Measurements from ENCODE around the gene LAX1. TPM values are rescaled to one million over a fixed set of nuclear protein-coding genes. Genes with fewer than 3 reads are reported as not detected.

Gene LAX1
- total and polyA plus RNA-seq, 10 of the 15 experiments (the other 5 are each of a cell fraction or from before 2014, with no cell fraction given), result 2.1 to 15.0 (median 9.0) TPM

DNA sequence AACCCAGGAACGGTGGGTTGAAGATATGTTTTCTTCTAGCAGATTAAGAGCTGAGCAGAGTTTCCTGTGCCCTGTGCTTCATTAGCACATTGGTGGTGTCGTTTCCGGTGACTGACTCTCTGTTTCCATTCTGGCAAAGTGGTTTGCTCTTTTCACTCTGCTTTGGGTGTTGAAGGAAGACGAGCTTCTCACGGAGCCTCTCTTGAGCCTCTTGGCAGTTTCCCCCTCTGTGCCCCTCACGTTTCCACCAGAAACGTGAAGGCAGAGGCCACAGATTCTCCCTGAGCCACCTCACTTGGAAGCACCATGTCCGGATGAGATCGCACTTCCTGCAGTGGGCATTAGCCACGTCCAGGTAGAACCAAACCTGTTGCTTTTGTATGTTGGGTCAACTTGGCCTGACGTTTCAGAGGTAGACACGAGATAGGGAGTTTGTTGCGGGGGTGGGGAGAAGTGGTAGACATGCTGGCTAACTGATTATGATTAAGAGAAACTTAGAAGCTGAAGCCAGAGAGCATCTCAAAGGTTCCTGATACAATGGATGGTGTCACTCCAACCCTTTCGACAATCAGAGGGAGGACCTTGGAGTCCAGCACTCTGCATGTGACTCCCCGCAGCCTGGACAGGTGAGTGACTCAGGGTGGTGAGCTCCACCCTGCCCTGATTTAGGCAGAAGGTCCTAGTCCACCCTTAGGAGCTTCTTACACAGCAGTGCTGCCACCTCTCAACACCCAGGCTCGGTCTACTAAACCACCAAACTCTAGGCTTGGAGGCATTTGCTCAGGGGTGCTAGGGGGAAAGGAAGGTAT is at the start of gene LAX1 (continued):
- TF ChIP-seq NR2F1 (conservative IDR thresholded peaks at IDR 0.05) (no peak), ZNF24 (IDR thresholded peaks at IDR 0.05) (no peak), WRNIP1 (IDR thresholded peaks at IDR 0.05; ENCODE audit: borderline replicate concordance, low read depth, low read length) (no peak), SRF (IDR thresholded peaks at IDR 0.05; ENCODE audit: low read depth in 2 of 2, low read length in 2 of 2) (no peak), FOS (IDR thresholded peaks at IDR 0.05; ENCODE audit: borderline replicate concordance, extremely low read depth, insufficient read length) (no peak), SREBF1 (IDR thresholded peaks at IDR 0.05; ENCODE audit: low read length) (no peak), TBL1XR1 (IDR thresholded peaks at IDR 0.05; ENCODE audit: low read depth, low read length) (peak; percentile 65; the same call in 1 of the 2 replicates), ASH2L (IDR thresholded peaks at IDR 0.05; ENCODE audit: borderline replicate concordance, low read depth) (peak; percentile 67; the same call in 1 of the 2 replicates), CREM (IDR thresholded peaks at IDR 0.05; ENCODE audit: low read depth) (peak; percentile 32; the same call in 1 of the 2 replicates), BHLHE40 (IDR thresholded peaks at IDR 0.05; ENCODE audit: borderline replicate concordance in 1 of 2, low read depth in 2 of 2, low read length in 1 of 2) (peak; percentile 58 to 60; a peak in 2 of 4 replicates), TCF12 (IDR thresholded peaks at IDR 0.05; ENCODE audit: low read depth, low read length) (no peak), EZH2 (IDR thresholded peaks at IDR 0.05; ENCODE audit: borderline replicate concordance, control insufficient read depth, low read depth, low read length) (no peak), CBX3 (IDR thresholded peaks at IDR 0.05; ENCODE audit: borderline replicate concordance, low read depth) (no peak), ZSCAN29 (IDR thresholded peaks at IDR 0.05) (no peak)
- TF ChIP-seq, protein P1, sequence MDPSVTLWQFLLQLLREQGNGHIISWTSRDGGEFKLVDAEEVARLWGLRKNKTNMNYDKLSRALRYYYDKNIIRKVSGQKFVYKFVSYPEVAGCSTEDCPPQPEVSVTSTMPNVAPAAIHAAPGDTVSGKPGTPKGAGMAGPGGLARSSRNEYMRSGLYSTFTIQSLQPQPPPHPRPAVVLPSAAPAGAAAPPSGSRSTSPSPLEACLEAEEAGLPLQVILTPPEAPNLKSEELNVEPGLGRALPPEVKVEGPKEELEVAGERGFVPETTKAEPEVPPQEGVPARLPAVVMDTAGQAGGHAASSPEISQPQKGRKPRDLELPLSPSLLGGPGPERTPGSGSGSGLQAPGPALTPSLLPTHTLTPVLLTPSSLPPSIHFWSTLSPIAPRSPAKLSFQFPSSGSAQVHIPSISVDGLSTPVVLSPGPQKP (IDR thresholded peaks at IDR 0.05; ENCODE audit: low read depth, low read length), result no peak
- TF ChIP-seq, protein P2, sequence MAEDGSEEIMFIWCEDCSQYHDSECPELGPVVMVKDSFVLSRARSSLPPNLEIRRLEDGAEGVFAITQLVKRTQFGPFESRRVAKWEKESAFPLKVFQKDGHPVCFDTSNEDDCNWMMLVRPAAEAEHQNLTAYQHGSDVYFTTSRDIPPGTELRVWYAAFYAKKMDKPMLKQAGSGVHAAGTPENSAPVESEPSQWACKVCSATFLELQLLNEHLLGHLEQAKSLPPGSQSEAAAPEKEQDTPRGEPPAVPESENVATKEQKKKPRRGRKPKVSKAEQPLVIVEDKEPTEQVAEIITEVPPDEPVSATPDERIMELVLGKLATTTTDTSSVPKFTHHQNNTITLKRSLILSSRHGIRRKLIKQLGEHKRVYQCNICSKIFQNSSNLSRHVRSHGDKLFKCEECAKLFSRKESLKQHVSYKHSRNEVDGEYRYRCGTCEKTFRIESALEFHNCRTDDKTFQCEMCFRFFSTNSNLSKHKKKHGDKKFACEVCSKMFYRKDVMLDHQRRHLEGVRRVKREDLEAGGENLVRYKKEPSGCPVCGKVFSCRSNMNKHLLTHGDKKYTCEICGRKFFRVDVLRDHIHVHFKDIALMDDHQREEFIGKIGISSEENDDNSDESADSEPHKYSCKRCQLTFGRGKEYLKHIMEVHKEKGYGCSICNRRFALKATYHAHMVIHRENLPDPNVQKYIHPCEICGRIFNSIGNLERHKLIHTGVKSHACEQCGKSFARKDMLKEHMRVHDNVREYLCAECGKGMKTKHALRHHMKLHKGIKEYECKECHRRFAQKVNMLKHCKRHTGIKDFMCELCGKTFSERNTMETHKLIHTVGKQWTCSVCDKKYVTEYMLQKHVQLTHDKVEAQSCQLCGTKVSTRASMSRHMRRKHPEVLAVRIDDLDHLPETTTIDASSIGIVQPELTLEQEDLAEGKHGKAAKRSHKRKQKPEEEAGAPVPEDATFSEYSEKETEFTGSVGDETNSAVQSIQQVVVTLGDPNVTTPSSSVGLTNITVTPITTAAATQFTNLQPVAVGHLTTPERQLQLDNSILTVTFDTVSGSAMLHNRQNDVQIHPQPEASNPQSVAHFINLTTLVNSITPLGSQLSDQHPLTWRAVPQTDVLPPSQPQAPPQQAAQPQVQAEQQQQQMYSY (CRISPR knock-in tag; IDR thresholded peaks at IDR 0.05), result no peak
- TF ChIP-seq, protein P3, sequence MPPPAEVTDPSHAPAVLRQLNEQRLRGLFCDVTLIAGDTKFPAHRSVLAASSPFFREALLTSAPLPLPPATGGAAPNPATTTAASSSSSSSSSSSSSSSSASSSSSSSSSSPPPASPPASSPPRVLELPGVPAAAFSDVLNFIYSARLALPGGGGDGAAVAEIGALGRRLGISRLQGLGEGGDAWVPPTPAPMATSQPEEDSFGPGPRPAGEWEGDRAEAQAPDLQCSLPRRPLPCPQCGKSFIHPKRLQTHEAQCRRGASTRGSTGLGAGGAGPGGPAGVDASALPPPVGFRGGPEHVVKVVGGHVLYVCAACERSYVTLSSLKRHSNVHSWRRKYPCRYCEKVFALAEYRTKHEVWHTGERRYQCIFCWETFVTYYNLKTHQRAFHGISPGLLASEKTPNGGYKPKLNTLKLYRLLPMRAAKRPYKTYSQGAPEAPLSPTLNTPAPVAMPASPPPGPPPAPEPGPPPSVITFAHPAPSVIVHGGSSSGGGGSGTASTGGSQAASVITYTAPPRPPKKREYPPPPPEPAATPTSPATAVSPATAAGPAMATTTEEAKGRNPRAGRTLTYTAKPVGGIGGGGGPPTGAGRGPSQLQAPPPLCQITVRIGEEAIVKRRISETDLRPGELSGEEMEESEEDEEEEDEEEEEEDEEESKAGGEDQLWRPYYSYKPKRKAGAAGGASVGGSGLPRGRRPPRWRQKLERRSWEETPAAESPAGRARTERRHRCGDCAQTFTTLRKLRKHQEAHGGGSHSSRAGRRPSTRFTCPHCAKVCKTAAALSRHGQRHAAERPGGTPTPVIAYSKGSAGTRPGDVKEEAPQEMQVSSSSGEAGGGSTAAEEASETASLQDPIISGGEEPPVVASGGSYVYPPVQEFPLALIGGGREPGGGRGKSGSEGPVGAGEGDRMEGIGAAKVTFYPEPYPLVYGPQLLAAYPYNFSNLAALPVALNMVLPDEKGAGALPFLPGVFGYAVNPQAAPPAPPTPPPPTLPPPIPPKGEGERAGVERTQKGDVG (CRISPR knock-in tag; IDR thresholded peaks at IDR 0.05), result no peak
- TF ChIP-seq, protein P4, sequence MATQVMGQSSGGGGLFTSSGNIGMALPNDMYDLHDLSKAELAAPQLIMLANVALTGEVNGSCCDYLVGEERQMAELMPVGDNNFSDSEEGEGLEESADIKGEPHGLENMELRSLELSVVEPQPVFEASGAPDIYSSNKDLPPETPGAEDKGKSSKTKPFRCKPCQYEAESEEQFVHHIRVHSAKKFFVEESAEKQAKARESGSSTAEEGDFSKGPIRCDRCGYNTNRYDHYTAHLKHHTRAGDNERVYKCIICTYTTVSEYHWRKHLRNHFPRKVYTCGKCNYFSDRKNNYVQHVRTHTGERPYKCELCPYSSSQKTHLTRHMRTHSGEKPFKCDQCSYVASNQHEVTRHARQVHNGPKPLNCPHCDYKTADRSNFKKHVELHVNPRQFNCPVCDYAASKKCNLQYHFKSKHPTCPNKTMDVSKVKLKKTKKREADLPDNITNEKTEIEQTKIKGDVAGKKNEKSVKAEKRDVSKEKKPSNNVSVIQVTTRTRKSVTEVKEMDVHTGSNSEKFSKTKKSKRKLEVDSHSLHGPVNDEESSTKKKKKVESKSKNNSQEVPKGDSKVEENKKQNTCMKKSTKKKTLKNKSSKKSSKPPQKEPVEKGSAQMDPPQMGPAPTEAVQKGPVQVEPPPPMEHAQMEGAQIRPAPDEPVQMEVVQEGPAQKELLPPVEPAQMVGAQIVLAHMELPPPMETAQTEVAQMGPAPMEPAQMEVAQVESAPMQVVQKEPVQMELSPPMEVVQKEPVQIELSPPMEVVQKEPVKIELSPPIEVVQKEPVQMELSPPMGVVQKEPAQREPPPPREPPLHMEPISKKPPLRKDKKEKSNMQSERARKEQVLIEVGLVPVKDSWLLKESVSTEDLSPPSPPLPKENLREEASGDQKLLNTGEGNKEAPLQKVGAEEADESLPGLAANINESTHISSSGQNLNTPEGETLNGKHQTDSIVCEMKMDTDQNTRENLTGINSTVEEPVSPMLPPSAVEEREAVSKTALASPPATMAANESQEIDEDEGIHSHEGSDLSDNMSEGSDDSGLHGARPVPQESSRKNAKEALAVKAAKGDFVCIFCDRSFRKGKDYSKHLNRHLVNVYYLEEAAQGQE (IDR thresholded peaks at IDR 0.05; ENCODE audit: low read depth, low read length), result no peak

All from GM12878 (cell line).